GM18873 (cell line): ENCODE data around the gene KRT6B.
"Not testable (repeated sequence)": the region's sequence is repeated elsewhere in the genome, so short reads cannot be mapped to it uniquely, and the experiment has no call there.

Experiments
- ATAC-seq: cut with Tn5 transposase; IDR thresholded peaks from one replicate; pipeline ENCODE4 v1.9.1; 2021; ENCODE audit warnings: mild to moderate bottlenecking, moderate library complexity, moderate number of reproducible peaks; ENCODE audit not compliant: unreplicated experiment, low FRiP score

Gene KRT6B

GRCh38 chr12:52415870-52416750 lies 35.8 kb downstream of the KRT6B start:
- no peak for ATAC-seq

GRCh38 chr12:52414936-52415335 lies 37.0 kb downstream of the KRT6B start:
- no peak for ATAC-seq

DNA sequence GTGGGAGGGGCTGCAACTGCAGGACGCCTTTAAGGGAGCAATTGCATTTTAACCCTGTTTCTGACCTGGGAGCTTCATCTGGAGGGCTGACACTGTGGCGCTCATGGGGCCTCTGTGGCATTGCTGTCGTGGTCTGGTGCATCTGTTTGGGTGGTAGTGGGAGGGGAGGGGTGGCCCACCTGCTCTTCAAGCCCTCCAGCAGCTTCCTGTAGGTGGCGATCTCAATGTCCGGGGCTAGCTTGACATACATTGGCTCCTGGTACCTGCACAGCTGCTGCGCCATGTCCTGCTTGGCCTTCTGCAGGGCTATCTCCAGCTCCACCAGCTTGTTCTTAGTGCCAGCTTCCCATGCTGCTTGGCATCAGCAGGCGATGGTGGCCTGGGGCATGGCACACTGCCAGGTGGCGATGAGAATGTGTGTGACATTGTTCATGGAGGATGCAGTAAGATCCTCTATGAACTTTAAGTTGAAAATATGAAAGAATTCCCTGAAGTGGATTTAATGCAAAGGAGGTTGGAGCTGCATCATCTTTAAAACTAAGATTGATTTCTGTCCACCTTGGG lies 38.1 kb downstream of the KRT6B start:
- no peak for ATAC-seq

GRCh38 chr12:52413202-52413601 lies 38.7 kb downstream of the KRT6B start:
- ATAC-seq: no peak

GRCh38 chr12:52411815-52412214 lies 40.1 kb downstream of the KRT6B start:
- ATAC-seq: no peak

DNA sequence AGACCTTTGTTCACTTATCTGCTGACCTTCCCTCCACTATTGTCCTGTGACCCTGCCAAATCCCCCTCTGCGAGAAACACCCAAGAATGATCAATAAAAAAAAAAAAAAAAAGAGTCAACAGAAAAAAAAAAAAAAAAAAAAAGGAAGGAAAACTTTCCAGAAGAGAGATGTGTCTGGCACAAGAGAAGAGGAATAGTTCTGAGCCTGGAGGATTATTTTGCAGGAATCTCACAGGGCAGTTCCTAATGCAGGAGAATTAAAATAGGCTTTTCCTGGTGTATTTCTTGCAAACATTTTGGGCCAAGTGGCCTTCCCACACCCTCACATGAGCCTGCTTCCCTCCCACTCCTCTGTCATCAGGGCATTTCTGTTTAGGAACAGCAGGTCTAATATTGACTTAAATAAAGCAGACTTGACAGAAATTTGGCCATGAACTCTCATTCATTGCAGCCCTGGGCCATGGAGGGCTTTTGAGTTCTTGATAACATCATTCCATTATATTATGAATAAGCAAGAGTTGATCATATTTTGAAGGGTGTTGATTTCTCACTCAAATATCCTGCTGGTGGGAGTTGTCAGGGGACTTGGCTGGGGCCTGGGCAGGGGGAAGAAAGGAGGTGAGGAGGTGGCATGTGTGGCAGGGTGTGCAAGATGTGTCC lies 41.2 kb downstream of the KRT6B start:
- ATAC-seq: not testable (repeated sequence)

DNA sequence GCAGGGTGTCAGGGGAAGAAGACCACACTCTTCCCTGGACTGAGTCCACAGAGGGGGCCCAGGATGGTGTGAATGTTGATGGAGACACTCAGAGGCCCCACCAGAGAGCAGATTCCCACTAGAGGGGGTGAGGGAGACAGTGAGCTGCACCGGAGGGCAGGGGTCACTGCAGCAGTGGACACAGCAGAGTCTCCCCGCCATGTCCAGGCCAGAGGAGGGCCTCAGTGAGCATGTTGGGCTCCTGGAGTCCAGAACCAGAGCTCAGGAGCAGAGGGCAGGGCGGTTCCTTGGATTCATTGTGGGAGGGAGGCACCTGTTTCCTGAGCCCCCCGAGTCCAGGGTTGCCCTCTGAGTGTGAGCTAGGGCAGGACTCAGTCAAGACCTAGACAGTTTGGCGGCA lies 44.0 kb downstream of the KRT6B start:
- no peak for ATAC-seq

DNA sequence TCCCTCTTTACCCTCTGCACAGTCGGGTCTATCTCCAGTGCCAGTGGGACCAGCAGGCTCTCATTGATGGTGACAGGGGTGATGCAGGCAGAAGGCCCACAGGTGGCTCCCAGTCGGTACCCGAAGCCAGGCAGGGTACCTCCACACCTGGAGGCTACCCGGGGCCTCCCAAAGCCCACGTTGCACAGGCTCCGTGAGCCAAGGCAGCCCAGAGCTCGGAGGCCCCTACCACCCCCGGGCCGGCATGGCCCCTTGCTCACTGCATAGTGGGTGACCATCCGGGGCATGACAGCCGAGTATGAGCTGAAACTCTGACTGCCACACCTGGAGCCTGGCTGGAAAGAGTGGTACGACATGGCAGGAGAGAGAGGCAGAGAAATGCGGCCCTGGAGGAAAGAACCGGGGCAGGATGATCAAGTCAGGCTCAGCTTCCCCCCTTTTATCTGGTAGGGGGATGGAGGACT lies 46.0 kb downstream of the KRT6B start, which contains the start of gene KRT82:
KRT82 (minus strand) TSS at position 414 of the 464 bp plus-strand sequence; CDS start at position 356, 58 bp downstream.
- no peak for ATAC-seq

- ATAC-seq: no peak
Measured at GRCh38 chr12:52404951-52405350, 47.0 kb downstream of the KRT6B start.

- no peak for ATAC-seq
Measured at GRCh38 chr12:52403561-52403960, 48.4 kb downstream of the KRT6B start.

GRCh38 chr12:52402873-52403540 lies 48.9 kb downstream of the KRT6B start:
- no peak for ATAC-seq

DNA sequence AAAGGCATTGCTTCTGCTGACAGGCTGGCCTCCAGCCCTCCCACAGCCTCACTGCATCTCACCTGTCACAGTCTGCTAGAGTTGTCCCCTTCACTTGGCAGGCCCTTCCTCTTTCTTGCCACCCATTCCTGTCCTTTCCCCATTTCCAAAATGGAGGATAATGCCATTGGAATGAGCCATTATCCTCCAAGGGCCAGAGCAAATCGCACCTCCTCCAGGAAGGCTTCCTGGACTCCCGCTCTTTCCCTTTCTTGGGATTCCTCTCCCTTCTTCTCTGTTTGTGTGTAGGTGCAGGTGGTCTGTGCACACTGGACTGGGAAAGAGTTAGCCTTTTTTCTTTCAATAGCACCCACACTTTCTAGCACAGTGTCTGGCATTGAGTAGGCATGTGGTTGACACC lies 49.6 kb downstream of the KRT6B start:
- ATAC-seq: no peak

- ATAC-seq: no peak
Measured at GRCh38 chr12:52401926-52402325, 50.0 kb downstream of the KRT6B start.

DNA sequence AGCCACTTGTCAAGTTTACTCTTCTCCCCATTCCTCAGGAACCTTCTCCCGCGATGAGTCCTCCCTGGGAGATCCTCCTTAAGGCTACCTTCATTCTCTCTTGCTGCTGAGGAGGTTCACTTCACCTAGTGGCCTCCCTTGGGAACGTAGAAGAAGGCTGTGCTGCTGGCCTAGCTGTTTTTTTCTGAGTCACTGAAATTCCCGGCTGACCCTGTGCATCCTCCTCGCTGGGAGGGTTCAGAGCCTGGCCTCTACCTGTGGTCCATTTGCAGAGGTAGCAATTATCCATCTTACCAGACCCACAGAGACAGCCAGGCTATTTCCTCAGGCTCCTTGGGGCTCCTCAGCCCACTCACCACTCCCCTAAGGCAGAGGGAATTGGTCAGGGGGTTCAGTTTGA lies 50.4 kb downstream of the KRT6B start:
- ATAC-seq: no peak

- ATAC-seq: no peak
Measured at GRCh38 chr12:52400906-52401305, 51.0 kb downstream of the KRT6B start.

DNA sequence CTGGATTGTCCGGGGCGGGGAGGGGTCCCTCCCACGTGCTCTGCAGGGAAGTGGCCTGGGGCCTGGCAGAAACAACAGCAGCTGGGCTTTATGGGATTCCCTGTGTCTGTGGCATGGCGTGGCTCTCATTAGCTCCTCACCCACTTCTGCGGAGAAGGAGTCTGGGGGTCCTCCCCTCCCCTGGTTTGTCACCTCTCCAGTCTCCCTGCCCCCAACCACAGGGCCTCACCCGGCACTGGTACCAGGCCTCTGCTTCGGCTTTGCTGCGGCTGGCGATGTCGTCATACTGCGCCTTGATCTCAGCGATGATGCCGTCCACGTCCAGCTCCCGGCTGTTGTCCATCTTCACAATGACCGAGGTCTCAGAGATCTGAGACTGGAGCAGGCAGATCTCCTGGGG lies 52.2 kb downstream of the KRT6B start:
- no peak for ATAC-seq

GRCh38 chr12:52398176-52398575 lies 53.8 kb downstream of the KRT6B start:
- no peak for ATAC-seq

- no peak for ATAC-seq
Measured at GRCh38 chr12:52396656-52397055, 55.3 kb downstream of the KRT6B start.
